Measurements from ENCODE around the gene MKRN2. TPM values are rescaled to one million over a fixed set of nuclear protein-coding genes. Genes with fewer than 3 reads are reported as not detected.
A peak's percentile ranks its signal among the peaks of the same experiment; 100 is the strongest.

Gene MKRN2
- total and polyA plus RNA-seq, 9 of the 15 experiments (the other 6 are each of a cell fraction or from before 2014, with no cell fraction given) = 29.4 to 63.2 (median 42.9) TPM

DNA sequence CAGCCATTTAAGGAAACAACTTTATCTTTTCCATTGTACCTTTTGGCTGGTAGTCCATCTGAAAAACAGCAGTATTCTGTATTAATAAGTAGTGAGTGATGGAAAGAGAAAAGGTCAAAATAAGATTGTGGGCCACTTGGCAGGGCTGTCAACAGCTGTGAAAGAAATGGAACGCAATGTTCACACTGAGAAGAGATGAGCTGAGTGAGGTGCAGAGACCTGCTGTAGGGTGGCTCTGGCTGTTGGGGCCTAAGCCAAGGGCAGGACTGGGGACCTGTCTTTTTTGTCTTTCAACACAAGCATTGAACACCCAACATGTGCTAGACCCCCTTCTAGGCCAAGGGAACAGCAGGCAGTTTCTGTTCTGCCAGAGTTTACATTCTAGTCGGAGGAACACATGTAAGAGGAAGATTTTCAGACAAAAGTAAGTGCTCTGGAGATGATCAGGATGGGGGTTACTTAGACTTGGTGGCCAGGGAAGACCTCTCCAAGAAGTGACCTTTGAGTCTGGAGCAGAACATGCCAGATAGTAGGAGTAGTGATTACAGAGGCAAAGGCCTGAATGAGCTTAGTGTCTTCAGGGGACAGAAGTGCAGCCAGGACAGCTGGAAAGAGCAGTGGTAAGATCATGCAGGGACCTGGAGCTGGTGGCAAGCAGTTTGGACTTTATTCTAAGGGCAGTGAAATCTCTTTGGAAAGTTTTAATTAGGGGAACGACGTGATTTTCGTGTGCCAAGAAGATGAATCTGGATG, 43.0 kb upstream of the MKRN2 start:
- Histone ChIP-seq H3K9ac (ENCODE audit: insufficient read depth in 1 of 2, low read depth in 2 of 2, low read length in 2 of 2) (no peak overlapping the region; a peak in 1 of 4 replicates), H3K36me3 (ENCODE audit: control insufficient read depth, insufficient read depth, low read length) (peaks cover 77% of the 10 kb centered on the region; the same call in 2 of the 3 replicates), H3K9me1 (ENCODE audit: control insufficient read depth, insufficient read depth, low read length) (no peaks in the 10 kb centered on the region), H3K4me2 (ENCODE audit: insufficient read depth, low read length) (no peak overlapping the region), H3K4me1 (replicated peaks in 1 of 2; ENCODE audit: control insufficient read depth in 2 of 2, insufficient read depth in 2 of 2, low read length in 2 of 2) (no peaks in the 10 kb centered on the region), H3K9me3 (replicated peaks; ENCODE audit: control insufficient read depth, insufficient read depth, low read depth, low read length) (no peaks in the 10 kb centered on the region), H2AFZ (ENCODE audit: low read depth, low read length) (no peak overlapping the region), H4K20me1 (replicated peaks; ENCODE audit: control insufficient read depth, insufficient read depth, low read length) (no peaks in the 10 kb centered on the region), H3K4me3 (no peak overlapping the region), H3K27ac (ENCODE audit: extremely low read depth, low read depth, low read length) (no peak overlapping the region), H3K27me3 (ENCODE audit: control insufficient read depth in 2 of 2, insufficient read depth in 2 of 2, low read length in 2 of 2) (no peaks in the 10 kb centered on the region), H3K79me2 (ENCODE audit: control insufficient read depth, insufficient read depth, low read length) (no peaks in the 10 kb centered on the region)
- DNase-seq (ENCODE audit: extremely low read depth in 1 of 4, low spot score in 3 of 4) (no peak), FAIRE-seq (no peak), ATAC-seq (peak; percentile 24; the same call in 2 of the 3 replicates)
- no TSS peak for BruUV-seq (replicated peaks)
- intact Hi-C loops (cut with micrococcal nuclease) = no loop called here
- ChIA-PET POLR2A (interaction anchor here (1.1 to 1.7 kb wide), 2 partner anchors 9 to 29 kb away, joined by 4 to 5 read pairs; partner anchors contain the start of gene TSEN2), CTCF (ENCODE audit: low intra/inter-chr PET ratio) (no interaction called here)
- in situ Hi-C loops (cut with MboI) = no loop called here
- whole genome bisulfite sequencing (ENCODE audit: insufficient coverage, low coverage, missing lambda C conversion rate) = 84% methylated on average over 5 of the region's 5 CpGs
- TF ChIP-seq CBFA2T3 (IDR thresholded peaks at IDR 0.05) (no peak), CHD1 (IDR thresholded peaks at IDR 0.05; ENCODE audit: low read length) (no peak), PHF20 (IDR thresholded peaks at IDR 0.05; ENCODE audit: partially characterized antibody) (no peak), HDAC6 (IDR thresholded peaks at IDR 0.05; ENCODE audit: low read depth, low read length) (no peak), HEY1 (CRISPR knock-in tag; IDR thresholded peaks at IDR 0.05; ENCODE audit: borderline replicate concordance) (no peak), RBFOX2 (IDR thresholded peaks at IDR 0.05; ENCODE audit: low read depth, low read length) (no peak), SPI1 (IDR thresholded peaks at IDR 0.05; ENCODE audit: borderline replicate concordance, low read depth, low read length) (no peak), ZNF79 (CRISPR knock-in tag; IDR thresholded peaks at IDR 0.05; ENCODE audit: low read depth) (no peak), ID3 (CRISPR knock-in tag; IDR thresholded peaks at IDR 0.05) (no peak), ID3 (tag; IDR thresholded peaks at IDR 0.05) (no peak), MEIS2 (IDR thresholded peaks at IDR 0.05; ENCODE audit: partially characterized antibody) (no peak), PKNOX1 (IDR thresholded peaks at IDR 0.05) (no peak), TRIM24 (IDR thresholded peaks at IDR 0.05) (no peak), GABPA (tag; conservative IDR thresholded peaks at IDR 0.05; ENCODE audit: low read depth) (no peak), BACH1 (tag; IDR thresholded peaks at IDR 0.05) (no peak), SIN3B (IDR thresholded peaks at IDR 0.05; ENCODE audit: low read depth) (no peak), HDAC8 (tag; IDR thresholded peaks at IDR 0.05) (no peak)
- TF ChIP-seq, protein P1, sequence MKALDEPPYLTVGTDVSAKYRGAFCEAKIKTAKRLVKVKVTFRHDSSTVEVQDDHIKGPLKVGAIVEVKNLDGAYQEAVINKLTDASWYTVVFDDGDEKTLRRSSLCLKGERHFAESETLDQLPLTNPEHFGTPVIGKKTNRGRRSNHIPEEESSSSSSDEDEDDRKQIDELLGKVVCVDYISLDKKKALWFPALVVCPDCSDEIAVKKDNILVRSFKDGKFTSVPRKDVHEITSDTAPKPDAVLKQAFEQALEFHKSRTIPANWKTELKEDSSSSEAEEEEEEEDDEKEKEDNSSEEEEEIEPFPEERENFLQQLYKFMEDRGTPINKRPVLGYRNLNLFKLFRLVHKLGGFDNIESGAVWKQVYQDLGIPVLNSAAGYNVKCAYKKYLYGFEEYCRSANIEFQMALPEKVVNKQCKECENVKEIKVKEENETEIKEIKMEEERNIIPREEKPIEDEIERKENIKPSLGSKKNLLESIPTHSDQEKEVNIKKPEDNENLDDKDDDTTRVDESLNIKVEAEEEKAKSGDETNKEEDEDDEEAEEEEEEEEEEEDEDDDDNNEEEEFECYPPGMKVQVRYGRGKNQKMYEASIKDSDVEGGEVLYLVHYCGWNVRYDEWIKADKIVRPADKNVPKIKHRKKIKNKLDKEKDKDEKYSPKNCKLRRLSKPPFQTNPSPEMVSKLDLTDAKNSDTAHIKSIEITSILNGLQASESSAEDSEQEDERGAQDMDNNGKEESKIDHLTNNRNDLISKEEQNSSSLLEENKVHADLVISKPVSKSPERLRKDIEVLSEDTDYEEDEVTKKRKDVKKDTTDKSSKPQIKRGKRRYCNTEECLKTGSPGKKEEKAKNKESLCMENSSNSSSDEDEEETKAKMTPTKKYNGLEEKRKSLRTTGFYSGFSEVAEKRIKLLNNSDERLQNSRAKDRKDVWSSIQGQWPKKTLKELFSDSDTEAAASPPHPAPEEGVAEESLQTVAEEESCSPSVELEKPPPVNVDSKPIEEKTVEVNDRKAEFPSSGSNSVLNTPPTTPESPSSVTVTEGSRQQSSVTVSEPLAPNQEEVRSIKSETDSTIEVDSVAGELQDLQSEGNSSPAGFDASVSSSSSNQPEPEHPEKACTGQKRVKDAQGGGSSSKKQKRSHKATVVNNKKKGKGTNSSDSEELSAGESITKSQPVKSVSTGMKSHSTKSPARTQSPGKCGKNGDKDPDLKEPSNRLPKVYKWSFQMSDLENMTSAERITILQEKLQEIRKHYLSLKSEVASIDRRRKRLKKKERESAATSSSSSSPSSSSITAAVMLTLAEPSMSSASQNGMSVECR (CRISPR knock-in tag; IDR thresholded peaks at IDR 0.05) = no peak
